Ectodermal cell (in vitro differentiated cells): ENCODE measurements around the gene SEC14L2.

ENCODE experiments used
- H3K27ac ChIP-seq: 2 replicates; pipeline ENCODE4 v1.7.0; 2013; ENCODE audit warnings: mild to moderate bottlenecking, low read depth, low read length; ENCODE audit not compliant: insufficient read depth, poor library complexity, severe bottlenecking
- H3K27me3 ChIP-seq: 2 replicates; pipeline ENCODE4 v1.7.0; 2013; ENCODE audit warnings: mild to moderate bottlenecking, low read length; ENCODE audit not compliant: insufficient read depth, control insufficient read depth, poor library complexity, severe bottlenecking
- H3K36me3 ChIP-seq: one replicate; pipeline ENCODE4 v1.7.0; 2013; ENCODE audit warnings: low read length; ENCODE audit not compliant: control insufficient read depth, insufficient read depth
- H3K4me1 ChIP-seq: one replicate; pipeline ENCODE4 v1.7.0; 2013; ENCODE audit warnings: low read length; ENCODE audit not compliant: control insufficient read depth, insufficient read depth
- H3K4me3 ChIP-seq: 2 replicates; pipeline ENCODE4 v1.7.0; 2013; ENCODE audit warnings: low read depth, low read length, control low read depth; ENCODE audit not compliant: insufficient read depth
- H3K9me3 ChIP-seq: 2 replicates; pipeline ENCODE4 v1.7.0; 2013; ENCODE audit warnings: mild to moderate bottlenecking, low read length, moderate library complexity; ENCODE audit not compliant: control insufficient read depth
- WGBS, 2 experiments: methylation state at CpG; one replicate each; pipeline ENCODE4 v1.1.7; 2013; ENCODE audit warnings: missing lambda C conversion rate in 2 of 2; 5-methylcytosine and 5-hydroxymethylcytosine counted together

Gene SEC14L2

DNA sequence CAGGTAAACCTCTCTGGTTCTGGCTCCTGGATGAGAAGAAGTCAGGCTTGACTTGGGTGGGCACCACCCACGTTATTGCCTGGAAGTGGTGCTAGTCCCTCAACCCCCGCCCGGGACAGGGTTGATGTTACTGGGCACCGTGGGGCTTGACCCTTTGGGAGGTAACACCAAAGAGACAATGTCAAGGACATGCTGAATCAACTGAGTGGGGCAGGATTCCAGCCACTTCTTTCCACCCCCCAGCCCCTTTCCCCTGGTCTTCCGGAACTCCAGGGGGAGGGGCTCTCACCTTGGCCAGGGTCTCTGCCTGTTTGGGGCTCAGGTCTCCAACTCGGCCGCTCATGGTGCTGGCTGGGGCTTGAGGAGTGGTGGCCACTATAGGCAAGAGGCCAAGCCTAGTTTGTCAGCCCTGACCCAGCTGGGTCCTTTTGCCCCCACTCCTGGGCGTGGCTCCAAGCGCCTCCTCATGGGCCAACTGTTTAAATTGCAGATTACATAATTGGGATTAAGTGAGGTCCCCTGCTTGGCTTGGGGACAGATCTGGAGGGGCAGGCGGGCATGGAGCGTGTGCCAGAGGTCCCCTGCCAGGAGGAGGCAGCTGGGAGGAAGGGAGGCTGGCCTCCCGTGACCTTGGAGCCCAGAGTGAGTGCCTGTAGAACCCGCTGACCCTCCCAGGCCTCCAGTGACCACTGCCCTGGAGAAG is 74.9 kb downstream of the SEC14L2 start, which contains the start of gene SEC14L3:
TSS of gene SEC14L3 (minus strand) at position 402 of the 703 bp plus-strand sequence. CDS start at position 343, 59 bp downstream.
- 82 to 84% methylated on average over 13 of the region's 13 CpGs for WGBS, 2 experiments
- no peaks in the 10 kb centered on the region for H3K4me1 ChIP-seq

DNA sequence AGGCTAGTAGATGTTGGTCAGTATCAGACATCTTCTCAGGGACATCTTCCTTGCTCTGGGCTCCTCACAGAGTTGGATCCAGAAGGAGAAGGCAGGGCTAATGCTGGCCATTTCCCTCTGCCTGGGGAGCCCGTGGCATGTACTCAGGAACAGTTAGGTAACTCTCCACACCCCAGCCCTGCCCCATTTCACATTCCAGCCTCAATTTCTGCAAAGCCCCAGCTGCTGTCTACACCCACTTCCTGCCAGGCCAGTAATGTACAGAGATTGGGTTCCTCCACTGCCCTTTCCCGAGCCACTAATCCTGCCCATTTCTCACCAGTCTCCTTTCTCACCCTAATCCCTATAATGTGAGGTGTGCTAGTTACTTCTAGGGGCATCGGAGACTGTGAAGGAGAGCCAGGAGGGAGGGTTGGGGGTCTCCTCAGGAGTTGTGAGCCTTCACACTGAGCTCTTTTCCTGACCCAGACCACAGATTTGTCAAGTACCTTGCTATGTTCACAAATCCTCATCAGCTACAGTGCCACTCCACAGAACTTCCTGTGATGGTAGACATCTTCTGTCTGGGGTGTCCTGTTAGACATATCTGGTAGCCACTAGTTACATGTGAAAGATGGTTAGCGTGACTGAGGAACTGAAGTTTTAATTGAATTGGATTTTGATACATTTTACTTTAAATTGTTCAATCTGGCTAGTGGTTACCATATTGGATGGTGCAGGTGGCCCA is 76.3 kb downstream of the SEC14L2 start:
- no peaks in the 10 kb centered on the region for H3K4me1 ChIP-seq
- no peaks in the 10 kb centered on the region for H3K27me3 ChIP-seq
- no peak overlapping the region for H3K27ac ChIP-seq
- 84 to 86% methylated on average over 3 to 4 of the region's 4 CpGs for WGBS, 2 experiments
- H3K4me3 ChIP-seq = no peak overlapping the region
- H3K9me3 ChIP-seq = no peaks in the 10 kb centered on the region
- H3K36me3 ChIP-seq = no peaks in the 10 kb centered on the region

More for the DNA sequence above, 74.9 kb downstream of the SEC14L2 start, which contains the start of gene SEC14L3:
- H3K27me3 ChIP-seq = no peaks in the 10 kb centered on the region
- no peaks in the 10 kb centered on the region for H3K36me3 ChIP-seq
- no peaks in the 10 kb centered on the region for H3K9me3 ChIP-seq
- H3K4me3 ChIP-seq = no peak within 1 kb of the TSS
- no peak within 1 kb of the TSS for H3K27ac ChIP-seq

DNA sequence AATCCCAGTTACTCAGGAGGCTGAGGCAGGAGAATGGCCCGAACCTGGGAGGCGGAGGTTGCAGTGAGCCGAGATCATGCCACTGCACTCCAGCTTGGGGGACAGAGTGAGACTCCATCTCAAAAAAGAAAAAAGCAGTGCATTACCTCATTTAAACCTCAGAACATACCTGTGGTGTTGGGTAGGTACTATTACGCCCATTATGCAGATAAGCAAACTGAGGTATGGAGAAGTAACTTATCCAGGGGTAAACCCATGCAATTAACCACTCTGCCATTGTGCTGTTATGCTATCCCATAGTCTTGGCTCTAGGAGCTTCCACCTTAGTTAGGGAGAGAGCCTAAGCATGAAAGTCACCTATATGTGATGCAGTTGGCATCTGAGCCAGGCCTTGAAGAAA is 77.3 kb downstream of the SEC14L2 start:
- Histone ChIP-seq H3K36me3 (no peaks in the 10 kb centered on the region), H3K4me3 (no peak overlapping the region)

More for the DNA sequence above, 77.3 kb downstream of the SEC14L2 start:
- H3K27ac ChIP-seq = no peak overlapping the region
- no peaks in the 10 kb centered on the region for H3K27me3 ChIP-seq
- 86 to 89% methylated on average over 4 of the region's 4 CpGs for WGBS, 2 experiments
- H3K9me3 ChIP-seq = no peaks in the 10 kb centered on the region
- no peaks in the 10 kb centered on the region for H3K4me1 ChIP-seq
